ENCODE data around the gene KCNG2. TPM values are rescaled to one million over a fixed set of nuclear protein-coding genes. Genes with fewer than 3 reads are reported as not detected.

The KCNG2 gene
- total RNA-seq, 4 donors from 2014 or later: 0.55 TPM; not detected in 3

- Histone ChIP-seq H3K27me3 (peaks cover 13 to 15% (median 13%) of the 10 kb centered on the region in 3 donors), H3K4me1 (no peaks in the 10 kb centered on the region), H3K4me3 (no peak overlapping the region), H3K27ac (no peak overlapping the region), H3K9me3 (no peaks in the 10 kb centered on the region), H3K36me3 (no peaks in the 10 kb centered on the region)
- ATAC-seq (no peak), DNase-seq (no peak)
- intact Hi-C loops (cut with DNase I; ENCODE audit: low total_unique reads) (no loop called here), in situ Hi-C loops (cut with MboI; ENCODE audit: low sequenced_read_pairs in 4 of 4) (no loop called here)
- TF ChIP-seq, protein P1, sequence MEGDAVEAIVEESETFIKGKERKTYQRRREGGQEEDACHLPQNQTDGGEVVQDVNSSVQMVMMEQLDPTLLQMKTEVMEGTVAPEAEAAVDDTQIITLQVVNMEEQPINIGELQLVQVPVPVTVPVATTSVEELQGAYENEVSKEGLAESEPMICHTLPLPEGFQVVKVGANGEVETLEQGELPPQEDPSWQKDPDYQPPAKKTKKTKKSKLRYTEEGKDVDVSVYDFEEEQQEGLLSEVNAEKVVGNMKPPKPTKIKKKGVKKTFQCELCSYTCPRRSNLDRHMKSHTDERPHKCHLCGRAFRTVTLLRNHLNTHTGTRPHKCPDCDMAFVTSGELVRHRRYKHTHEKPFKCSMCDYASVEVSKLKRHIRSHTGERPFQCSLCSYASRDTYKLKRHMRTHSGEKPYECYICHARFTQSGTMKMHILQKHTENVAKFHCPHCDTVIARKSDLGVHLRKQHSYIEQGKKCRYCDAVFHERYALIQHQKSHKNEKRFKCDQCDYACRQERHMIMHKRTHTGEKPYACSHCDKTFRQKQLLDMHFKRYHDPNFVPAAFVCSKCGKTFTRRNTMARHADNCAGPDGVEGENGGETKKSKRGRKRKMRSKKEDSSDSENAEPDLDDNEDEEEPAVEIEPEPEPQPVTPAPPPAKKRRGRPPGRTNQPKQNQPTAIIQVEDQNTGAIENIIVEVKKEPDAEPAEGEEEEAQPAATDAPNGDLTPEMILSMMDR (IDR thresholded peaks at IDR 0.05 in 4 of 5, conservative IDR thresholded peaks at IDR 0.05 in 1 of 5): no peak
Observed at GRCh38 chr18:79869591-79870300, 72.0 kb downstream of the KCNG2 start.

GRCh38 chr18:79870301-79871025, 72.7 kb downstream of the KCNG2 start:
- H3K27ac ChIP-seq: no peak overlapping the region
- TF ChIP-seq, protein P1 (IDR thresholded peaks at IDR 0.05 in 4 of 5, conservative IDR thresholded peaks at IDR 0.05 in 1 of 5): no peak
- no peak for TF ChIP-seq POLR2A (IDR thresholded peaks at IDR 0.05)
- peaks cover 13 to 17% (median 16%) of the 10 kb centered on the region in 3 donors for H3K27me3 ChIP-seq
- H3K9me3 ChIP-seq: no peaks in the 10 kb centered on the region
- H3K4me1 ChIP-seq: no peaks in the 10 kb centered on the region
- no peak overlapping the region for H3K4me3 ChIP-seq
- no peak for ATAC-seq
- H3K36me3 ChIP-seq: no peaks in the 10 kb centered on the region
- no peak for DNase-seq
- intact Hi-C loops (cut with DNase I; ENCODE audit: low total_unique reads): no loop called here
- in situ Hi-C loops (cut with MboI; ENCODE audit: low sequenced_read_pairs in 4 of 4): no loop called here

GRCh38 chr18:79871026-79871390, 73.3 kb downstream of the KCNG2 start:
- Histone ChIP-seq H3K4me3 (no peak overlapping the region), H3K4me1 (no peaks in the 10 kb centered on the region), H3K27ac (no peak overlapping the region), H3K36me3 (no peaks in the 10 kb centered on the region), H3K9me3 (no peaks in the 10 kb centered on the region), H3K27me3 (peaks cover 16 to 19% (median 17%) of the 10 kb centered on the region in 3 donors)
- intact Hi-C loops (cut with DNase I; ENCODE audit: low total_unique reads): no loop called here
- TF ChIP-seq POLR2A (IDR thresholded peaks at IDR 0.05): no peak
- TF ChIP-seq, protein P1 (IDR thresholded peaks at IDR 0.05 in 4 of 5, conservative IDR thresholded peaks at IDR 0.05 in 1 of 5): no peak
- in situ Hi-C loops (cut with MboI; ENCODE audit: low sequenced_read_pairs in 4 of 4): no loop called here
- DNase-seq (no peak), ATAC-seq (no peak)

DNA sequence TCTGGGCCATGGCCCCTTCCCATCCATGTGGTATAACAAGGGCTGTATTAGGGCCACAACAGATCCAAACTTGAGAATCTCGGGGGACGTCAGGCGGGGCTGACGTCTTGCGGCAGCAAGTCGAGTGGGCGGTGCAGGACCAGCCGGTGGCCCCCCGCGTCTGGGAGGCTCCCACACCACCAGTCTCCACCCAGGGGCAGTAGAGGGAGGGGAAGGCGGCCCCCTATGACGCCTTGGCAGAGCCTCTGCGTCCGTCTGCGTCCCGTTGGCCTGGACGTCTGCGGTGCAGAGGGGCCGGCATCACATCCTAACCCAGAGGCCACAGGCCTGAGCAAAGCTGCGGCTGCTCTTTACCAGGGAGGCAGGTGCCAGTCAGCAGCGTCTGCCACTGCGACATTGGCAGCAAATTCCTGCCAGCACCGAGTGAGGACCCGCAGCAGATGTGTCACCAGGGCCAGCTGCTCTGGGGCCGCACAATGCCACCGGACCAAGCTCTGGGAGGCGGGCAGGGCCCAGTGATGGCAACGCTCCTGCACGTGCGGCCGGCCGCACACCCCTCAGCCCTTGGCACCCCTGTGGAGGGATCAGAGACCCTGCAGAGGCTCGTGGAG, 73.8 kb downstream of the KCNG2 start:
- DNase-seq: no peak
- in situ Hi-C loops (cut with MboI; ENCODE audit: low sequenced_read_pairs in 4 of 4): no loop called here
- peaks cover 18 to 20% (median 19%) of the 10 kb centered on the region in 3 donors for H3K27me3 ChIP-seq

More for the DNA sequence above, 73.8 kb downstream of the KCNG2 start:
- Histone ChIP-seq H3K4me3 (no peak overlapping the region), H3K4me1 (no peaks in the 10 kb centered on the region), H3K36me3 (no peaks in the 10 kb centered on the region), H3K27ac (no peak overlapping the region), H3K9me3 (no peaks in the 10 kb centered on the region)
- no peak for TF ChIP-seq POLR2A (IDR thresholded peaks at IDR 0.05)
- TF ChIP-seq, protein P1 (IDR thresholded peaks at IDR 0.05 in 4 of 5, conservative IDR thresholded peaks at IDR 0.05 in 1 of 5): no peak
- intact Hi-C loops (cut with DNase I; ENCODE audit: low total_unique reads): no loop called here
- ATAC-seq: no peak
